ENCODE measurements around the gene STAM. TPM values are rescaled to one million over a fixed set of nuclear protein-coding genes. Genes with fewer than 3 reads are reported as not detected.
A peak's percentile ranks its signal among the peaks of the same experiment; 100 is the strongest.

The STAM gene
- total RNA-seq, 1 donor from 2014 or later, result 29.6 TPM

DNA sequence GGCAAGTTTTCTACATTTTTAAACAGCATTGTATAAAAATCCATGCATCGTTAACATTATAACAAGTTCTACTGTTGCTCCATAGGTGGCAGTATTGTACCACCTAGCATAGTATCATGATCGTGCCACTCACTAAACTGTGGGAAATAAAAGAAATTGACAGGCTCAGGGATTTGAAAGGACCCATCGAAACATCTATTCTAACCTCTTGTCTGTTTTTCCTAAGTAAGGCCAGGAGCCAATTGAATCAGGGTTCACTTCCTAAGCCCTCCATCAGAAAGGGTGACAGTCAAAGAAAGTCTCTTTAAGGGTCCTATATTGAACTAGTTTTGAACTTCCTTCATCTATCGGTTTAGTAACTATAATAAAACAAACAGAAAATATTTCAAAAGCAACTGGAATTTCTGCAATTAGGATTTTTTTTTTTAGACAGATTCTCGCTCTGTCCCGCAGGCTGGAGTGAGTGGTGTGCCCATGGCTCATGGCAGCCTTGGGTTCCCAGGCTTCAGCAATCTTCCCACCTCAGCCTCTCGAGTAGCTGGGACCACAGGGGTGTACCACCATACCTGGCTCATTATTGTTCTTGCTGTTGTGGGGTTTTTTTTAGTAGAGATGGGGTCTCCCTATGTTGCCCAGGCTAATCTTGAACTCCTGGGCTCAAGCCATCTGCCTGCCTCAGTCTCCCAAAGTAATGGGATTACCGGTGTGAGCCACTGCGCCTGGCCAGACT is 36.2 kb upstream of the STAM start:
- H3K36me3 ChIP-seq (ENCODE audit: control insufficient read depth, insufficient read depth, low read length), result no peaks in the 10 kb centered on the region
- H3K27me3 ChIP-seq (ENCODE audit: control insufficient read depth, insufficient read depth, low read length), result no peaks in the 10 kb centered on the region

DNA sequence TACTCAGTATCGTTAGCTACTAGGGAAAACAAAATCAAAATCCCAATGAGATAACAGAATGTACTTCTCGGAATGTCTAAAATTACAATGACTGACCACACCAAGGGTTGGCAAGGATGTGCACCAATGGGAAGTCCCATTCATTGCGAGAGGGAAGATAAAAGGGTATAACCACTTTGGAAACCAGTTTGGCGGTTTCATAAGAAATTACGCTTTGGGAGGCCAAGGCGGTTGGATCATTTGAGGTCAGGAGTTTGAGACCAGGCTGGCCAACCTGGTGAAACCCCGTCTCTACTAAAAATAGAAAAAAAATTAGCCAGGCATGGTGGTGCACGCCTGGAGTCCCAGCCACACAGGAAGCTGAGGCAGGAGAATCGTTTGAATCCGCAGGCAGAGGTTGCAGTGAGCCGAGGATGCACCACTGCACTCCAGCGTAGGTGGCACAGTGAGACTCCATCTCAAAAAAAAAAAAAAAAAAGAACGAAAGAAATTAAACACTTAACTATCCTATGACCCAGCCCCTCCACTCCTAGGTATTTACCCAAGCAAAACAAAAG is 34.4 kb upstream of the STAM start:
- no peak for DNase-seq (ENCODE audit: low read depth)
- H3K4me3 ChIP-seq (ENCODE audit: low read depth, low read length), result no peak overlapping the region

More for the DNA sequence above, 36.2 kb upstream of the STAM start:
- TF ChIP-seq, protein P1, sequence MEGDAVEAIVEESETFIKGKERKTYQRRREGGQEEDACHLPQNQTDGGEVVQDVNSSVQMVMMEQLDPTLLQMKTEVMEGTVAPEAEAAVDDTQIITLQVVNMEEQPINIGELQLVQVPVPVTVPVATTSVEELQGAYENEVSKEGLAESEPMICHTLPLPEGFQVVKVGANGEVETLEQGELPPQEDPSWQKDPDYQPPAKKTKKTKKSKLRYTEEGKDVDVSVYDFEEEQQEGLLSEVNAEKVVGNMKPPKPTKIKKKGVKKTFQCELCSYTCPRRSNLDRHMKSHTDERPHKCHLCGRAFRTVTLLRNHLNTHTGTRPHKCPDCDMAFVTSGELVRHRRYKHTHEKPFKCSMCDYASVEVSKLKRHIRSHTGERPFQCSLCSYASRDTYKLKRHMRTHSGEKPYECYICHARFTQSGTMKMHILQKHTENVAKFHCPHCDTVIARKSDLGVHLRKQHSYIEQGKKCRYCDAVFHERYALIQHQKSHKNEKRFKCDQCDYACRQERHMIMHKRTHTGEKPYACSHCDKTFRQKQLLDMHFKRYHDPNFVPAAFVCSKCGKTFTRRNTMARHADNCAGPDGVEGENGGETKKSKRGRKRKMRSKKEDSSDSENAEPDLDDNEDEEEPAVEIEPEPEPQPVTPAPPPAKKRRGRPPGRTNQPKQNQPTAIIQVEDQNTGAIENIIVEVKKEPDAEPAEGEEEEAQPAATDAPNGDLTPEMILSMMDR (IDR thresholded peaks at IDR 0.05; ENCODE audit: insufficient read depth, low read length, poor library complexity, severe bottlenecking), result peak; percentile 68
- no peak for DNase-seq (ENCODE audit: low read depth)
- H3K4me3 ChIP-seq (ENCODE audit: low read depth, low read length), result no peak overlapping the region

DNA sequence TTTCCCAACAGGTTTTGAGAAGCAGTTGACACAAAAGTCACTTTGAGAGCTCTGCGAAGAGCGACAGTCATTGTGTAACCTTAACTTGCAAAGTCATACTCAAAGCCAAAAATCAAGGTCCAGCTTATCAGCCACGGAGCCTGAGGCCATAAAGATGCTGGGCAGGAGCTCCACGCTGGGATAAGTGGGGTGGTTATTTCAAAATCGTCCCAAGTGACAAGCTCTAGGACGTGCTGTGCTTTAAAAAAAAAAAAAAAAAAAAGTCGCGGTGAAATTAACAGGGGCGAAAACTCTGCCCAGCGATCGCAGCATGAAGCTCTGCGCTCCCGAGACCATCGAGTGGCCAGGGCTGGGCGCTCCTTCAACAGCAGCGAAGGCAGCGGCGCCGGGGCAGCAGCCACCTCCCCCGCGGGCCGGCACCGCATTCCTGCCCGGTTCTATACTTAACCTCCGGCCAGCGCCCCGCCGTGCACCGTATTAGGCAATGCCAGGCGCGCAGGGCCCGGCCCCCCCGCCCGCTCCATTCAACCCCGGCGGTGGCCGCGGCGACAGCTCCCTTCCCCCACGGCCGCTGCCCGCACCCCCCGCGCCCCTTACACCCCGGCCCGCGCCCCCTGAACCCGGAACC is 27.4 kb upstream of the STAM start:
- TF ChIP-seq, protein P1 (IDR thresholded peaks at IDR 0.05; ENCODE audit: insufficient read depth, low read length, poor library complexity, severe bottlenecking), result no peak
- peak; percentile 9 for DNase-seq (ENCODE audit: low read depth)
- H3K36me3 ChIP-seq (ENCODE audit: control insufficient read depth, insufficient read depth, low read length), result no peaks in the 10 kb centered on the region

More for the DNA sequence above, 34.4 kb upstream of the STAM start:
- TF ChIP-seq, protein P1 (IDR thresholded peaks at IDR 0.05; ENCODE audit: insufficient read depth, low read length, poor library complexity, severe bottlenecking), result no peak
- Histone ChIP-seq H3K27me3 (ENCODE audit: control insufficient read depth, insufficient read depth, low read length) (no peaks in the 10 kb centered on the region), H3K36me3 (ENCODE audit: control insufficient read depth, insufficient read depth, low read length) (no peaks in the 10 kb centered on the region)

DNA sequence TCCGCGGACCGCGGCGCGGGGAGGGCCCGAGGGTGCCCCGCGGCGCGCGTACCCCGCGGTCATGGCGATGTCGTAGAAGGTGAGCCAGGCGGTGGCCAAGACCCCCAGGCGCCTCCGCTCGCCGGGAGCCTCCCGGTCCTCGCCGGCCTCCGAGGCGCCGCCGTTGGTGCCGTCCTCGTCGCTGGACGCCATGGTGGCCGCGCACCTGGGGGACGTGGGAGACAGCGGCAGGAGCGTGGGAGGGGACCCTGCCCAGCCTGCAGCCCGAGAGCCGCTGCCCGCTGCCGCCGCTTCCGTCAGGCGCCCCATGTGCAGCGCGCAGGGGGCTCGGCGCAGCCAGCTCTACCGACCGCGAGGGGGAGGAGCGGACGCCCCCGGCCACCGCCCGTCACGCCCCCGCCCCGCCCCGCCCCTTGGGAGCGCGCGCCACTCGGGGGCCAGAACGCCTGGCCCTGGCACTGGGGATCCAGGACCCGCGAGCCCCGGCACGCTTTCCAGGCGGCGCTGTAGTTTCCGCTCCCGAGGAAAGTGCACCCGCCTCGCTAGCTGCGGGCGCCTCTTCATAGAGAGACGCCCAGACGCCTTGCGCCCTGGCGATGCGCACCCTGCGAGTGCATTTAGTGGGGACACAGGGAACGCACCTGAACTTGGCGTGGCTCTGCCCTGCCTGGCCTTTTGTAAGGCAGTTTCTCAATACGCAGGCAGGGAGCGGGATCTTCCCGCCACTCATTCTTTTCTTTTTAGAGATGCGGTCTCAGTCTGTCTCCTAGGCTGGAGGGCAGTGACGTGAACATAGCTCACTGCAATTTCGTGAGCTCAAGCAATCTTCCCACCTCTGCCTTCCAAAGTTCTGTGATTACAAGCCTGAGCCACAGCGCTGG is 26.7 kb upstream of the STAM start, which contains the start of gene HACD1:
Gene HACD1 (minus strand): TSS at position 344 of the 881 bp plus-strand sequence. CDS start 35 bp downstream, at position 309.
- Histone ChIP-seq H3K36me3 (ENCODE audit: control insufficient read depth, insufficient read depth, low read length) (no peaks in the 10 kb centered on the region), H3K4me3 (ENCODE audit: low read depth, low read length) (peak within 1 kb of the TSS; percentile 86), H3K27me3 (ENCODE audit: control insufficient read depth, insufficient read depth, low read length) (no peaks in the 10 kb centered on the region)
- TF ChIP-seq, protein P1 (IDR thresholded peaks at IDR 0.05; ENCODE audit: insufficient read depth, low read length, poor library complexity, severe bottlenecking), result peak; percentile 13
- DNase-seq (ENCODE audit: low read depth), result peak; percentile 9

More for the DNA sequence above, 27.4 kb upstream of the STAM start:
- no peaks in the 10 kb centered on the region for H3K27me3 ChIP-seq (ENCODE audit: control insufficient read depth, insufficient read depth, low read length)
- peak overlapping the region; percentile 86 for H3K4me3 ChIP-seq (ENCODE audit: low read depth, low read length)

DNA sequence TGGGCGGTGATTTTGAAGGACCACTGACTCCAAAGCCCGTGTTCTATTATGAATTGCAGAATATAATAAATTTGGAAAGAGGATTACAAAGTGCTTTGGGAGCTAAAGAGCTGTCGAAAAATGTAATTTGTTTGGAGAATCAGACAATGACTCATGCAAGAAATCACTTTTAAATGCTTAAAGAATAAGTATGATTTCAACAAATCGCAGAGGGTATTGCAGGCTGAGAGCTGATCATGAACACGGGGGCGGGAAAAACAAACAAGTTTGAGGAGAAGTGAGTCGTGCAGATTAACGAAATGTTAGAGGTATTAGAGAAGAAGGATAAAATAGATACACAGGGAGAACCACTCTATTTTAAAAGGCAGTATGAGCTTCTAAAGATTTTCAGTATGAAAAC is 21.9 kb upstream of the STAM start:
- TF ChIP-seq, protein P1 (IDR thresholded peaks at IDR 0.05; ENCODE audit: insufficient read depth, low read length, poor library complexity, severe bottlenecking), result no peak
- H3K4me3 ChIP-seq (ENCODE audit: low read depth, low read length), result no peak overlapping the region

More for the DNA sequence above, 21.9 kb upstream of the STAM start:
- Histone ChIP-seq H3K27me3 (ENCODE audit: control insufficient read depth, insufficient read depth, low read length) (no peaks in the 10 kb centered on the region), H3K36me3 (ENCODE audit: control insufficient read depth, insufficient read depth, low read length) (no peaks in the 10 kb centered on the region)
- no peak for DNase-seq (ENCODE audit: low read depth)
